Measurements from ENCODE around the gene LRP1B.

GRCh38 chr2:140555701-140556100, 1575.1 kb downstream of the LRP1B start:
- TF ChIP-seq POLR2AphosphoS5 (IDR thresholded peaks at IDR 0.05; ENCODE audit: insufficient read depth in 1 of 2, low read depth in 1 of 2) (no peak), CTCF (IDR thresholded peaks at IDR 0.05) (no peak)

Measured in vagina (tissue), 2 donors.